OCI-LY1 (cell line): Measurements from ENCODE around the gene AGAP1.

ENCODE experiments used
- EZH2 ChIP-seq: fragments of 200-600 bp; sonication (generic), shearing (Covaris generic); IDR thresholded peaks from 2 replicates; pipeline ENCODE4 v1.8.0; 2017; ENCODE audit warnings: borderline replicate concordance, mixed run types, mild to moderate bottlenecking, antibody characterized with exemption, low read length, moderate library complexity, mixed read lengths
- TF ChIP-seq, protein P1 (sequence below): fragments of 200-600 bp; sonication (generic), shearing (Covaris generic); IDR thresholded peaks from 2 replicates; pipeline ENCODE4 v1.5.1; 2017; ENCODE audit warnings: mild to moderate bottlenecking, antibody characterized with exemption, low read length, moderate library complexity, mixed read lengths

GRCh38 chr2:236109061-236109460 is 615.2 kb downstream of the AGAP1 start:
- TF ChIP-seq, protein P1, sequence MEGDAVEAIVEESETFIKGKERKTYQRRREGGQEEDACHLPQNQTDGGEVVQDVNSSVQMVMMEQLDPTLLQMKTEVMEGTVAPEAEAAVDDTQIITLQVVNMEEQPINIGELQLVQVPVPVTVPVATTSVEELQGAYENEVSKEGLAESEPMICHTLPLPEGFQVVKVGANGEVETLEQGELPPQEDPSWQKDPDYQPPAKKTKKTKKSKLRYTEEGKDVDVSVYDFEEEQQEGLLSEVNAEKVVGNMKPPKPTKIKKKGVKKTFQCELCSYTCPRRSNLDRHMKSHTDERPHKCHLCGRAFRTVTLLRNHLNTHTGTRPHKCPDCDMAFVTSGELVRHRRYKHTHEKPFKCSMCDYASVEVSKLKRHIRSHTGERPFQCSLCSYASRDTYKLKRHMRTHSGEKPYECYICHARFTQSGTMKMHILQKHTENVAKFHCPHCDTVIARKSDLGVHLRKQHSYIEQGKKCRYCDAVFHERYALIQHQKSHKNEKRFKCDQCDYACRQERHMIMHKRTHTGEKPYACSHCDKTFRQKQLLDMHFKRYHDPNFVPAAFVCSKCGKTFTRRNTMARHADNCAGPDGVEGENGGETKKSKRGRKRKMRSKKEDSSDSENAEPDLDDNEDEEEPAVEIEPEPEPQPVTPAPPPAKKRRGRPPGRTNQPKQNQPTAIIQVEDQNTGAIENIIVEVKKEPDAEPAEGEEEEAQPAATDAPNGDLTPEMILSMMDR: no peak
- no peak for TF ChIP-seq EZH2
